HG02642 (cell line): Measurements from ENCODE around the gene METTL23.
"Not testable (repeated sequence)": the region's sequence is repeated elsewhere in the genome, so short reads cannot be mapped to it uniquely, and the experiment has no call there.

Experiments used
- ATAC-seq: cut with Tn5 transposase; IDR thresholded peaks from one replicate; pipeline ENCODE4 v1.9.1; 2021; ENCODE audit warnings: mild to moderate bottlenecking; ENCODE audit not compliant: unreplicated experiment, poor library complexity

The METTL23 gene

GRCh38 chr17:76710863-76711611 is 15.6 kb upstream of the METTL23 start, which contains the start of gene MXRA7:
TSS of gene MXRA7 (minus strand) at chr17:76710965. CDS start at chr17:76710946, 19 bp downstream.
- ATAC-seq: peak; percentile 64

- not testable (repeated sequence) for ATAC-seq
Observed at GRCh38 chr17:76712321-76712720, 14.3 kb upstream of the METTL23 start.

GRCh38 chr17:76713765-76714164 is 12.9 kb upstream of the METTL23 start:
- no peak for ATAC-seq

DNA sequence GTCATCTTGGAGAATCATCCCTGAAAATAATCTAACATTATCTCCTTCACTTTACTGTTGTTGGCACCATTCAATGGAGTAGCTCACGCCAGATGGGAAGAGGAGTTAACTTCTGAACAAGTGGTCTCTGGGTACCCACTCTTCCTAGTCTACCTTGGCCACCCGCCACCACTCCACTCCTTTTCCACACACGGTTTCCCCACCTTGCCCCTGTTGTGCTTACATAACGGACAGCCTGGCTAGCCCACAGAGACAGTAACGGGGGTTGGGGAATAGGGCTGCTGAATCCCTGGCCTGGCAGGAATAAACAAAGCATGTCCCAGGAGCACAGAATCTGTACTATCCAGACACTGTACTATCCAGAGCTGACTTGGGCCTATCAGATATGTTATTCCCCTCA is 12.3 kb upstream of the METTL23 start:
- no peak for ATAC-seq

DNA sequence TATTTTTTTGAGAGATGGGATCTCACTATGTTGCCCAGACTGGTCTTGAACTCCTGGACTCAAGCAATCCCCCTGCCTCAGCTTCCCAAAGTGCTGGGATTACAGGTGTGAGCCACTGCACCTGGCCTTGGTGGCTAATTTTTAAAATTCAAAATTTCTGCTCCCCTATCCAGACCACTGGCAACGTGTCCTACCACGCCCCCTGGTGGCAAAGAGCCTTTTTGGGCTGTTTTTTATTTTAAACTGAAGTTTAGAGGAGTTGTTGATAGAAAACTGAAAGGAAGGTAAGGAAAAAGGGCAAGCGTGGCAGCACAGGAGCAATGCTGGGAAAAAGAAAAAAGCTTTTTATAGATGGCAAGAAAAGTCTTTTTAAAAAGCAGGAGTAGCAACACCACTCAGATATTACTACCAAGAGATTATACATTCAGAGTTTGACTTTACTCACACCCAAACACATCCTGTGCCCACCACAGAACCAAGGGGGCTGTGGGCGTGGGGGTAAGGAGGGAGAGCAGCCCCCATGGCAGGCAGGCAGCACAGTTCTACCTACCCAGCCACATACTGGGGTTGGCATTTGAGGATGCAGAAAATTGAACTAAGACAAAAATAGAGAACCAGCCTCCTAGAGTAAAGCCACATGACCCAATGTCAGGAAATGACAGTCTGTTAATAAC is 11.7 kb upstream of the METTL23 start:
- no peak for ATAC-seq

GRCh38 chr17:76715496-76715830 is 11.2 kb upstream of the METTL23 start:
- ATAC-seq: no peak

DNA sequence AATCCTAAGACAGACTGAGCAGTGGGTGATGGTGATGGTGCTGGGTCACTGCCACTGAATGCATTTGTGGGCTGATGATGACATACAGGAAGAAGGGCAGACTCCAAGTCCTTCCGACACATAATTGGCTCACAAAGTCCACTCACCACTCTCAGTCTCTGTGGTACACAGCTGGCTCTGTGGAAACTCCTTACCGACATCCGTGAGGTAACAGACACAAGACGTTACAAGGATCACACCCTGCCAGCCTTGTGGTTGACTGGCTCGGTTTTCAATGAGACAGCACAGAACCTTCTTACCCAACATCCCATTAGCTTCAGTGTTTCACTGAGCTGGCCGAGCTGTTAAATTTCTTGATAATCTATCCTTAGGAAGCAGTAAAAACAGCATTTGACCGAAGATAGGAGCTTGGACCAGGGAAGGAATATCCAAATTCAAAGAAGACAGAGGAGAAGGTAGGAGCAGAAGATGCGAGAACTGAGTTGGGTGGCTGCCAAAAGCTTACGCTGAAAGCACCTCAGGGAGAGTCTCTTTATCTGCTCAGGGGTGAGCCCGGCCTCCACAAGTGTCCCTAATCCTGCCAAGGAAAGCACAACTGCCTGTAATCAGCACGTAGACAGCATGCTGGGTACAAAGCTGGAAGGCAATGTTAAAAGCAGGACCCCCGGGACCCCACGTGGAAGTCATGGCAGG is 10.3 kb upstream of the METTL23 start:
- no peak for ATAC-seq

GRCh38 chr17:76716839-76717215 is 9.8 kb upstream of the METTL23 start:
- no peak for ATAC-seq

GRCh38 chr17:76718516-76718915 is 8.1 kb upstream of the METTL23 start:
- no peak for ATAC-seq

DNA sequence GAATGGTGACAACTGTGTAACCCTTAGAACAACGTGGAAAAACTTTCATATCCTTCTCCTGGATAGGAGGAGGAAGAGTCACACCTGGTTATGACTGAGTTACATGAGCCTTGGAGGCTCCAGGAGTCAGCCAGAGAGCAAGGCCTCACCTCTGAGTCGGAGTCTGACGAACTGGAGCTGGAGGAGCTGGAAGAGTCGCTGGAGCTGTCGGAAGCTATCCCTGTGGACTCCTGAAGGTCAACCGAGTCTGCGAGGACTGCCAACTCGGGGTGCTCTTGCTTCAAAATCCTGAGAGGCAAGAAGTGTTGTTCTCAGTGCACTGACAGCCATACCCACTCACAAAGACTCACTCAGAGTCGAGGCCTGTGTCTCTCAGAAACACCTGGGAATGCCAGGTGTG is 6.4 kb upstream of the METTL23 start:
- no peak for ATAC-seq

DNA sequence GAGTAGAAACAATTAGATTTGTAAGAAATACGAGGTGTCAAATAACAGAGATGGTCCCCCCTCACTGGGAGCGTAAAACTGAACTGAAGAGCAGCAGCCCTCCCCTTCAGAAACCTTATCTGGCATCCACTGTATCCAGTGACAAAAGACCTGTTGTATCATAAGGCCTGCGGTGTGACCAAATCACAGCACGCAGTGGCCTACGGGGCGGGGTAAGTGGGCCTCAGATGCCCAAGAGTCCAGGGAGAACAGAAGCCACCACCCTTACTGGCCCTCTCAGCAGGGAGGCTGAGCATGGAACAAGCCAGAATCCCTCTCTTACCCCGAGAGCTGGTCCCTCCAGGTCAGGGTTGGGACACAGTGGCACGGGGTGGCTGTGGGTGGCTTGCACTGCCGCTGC is 5.7 kb upstream of the METTL23 start:
- no peak for ATAC-seq

DNA sequence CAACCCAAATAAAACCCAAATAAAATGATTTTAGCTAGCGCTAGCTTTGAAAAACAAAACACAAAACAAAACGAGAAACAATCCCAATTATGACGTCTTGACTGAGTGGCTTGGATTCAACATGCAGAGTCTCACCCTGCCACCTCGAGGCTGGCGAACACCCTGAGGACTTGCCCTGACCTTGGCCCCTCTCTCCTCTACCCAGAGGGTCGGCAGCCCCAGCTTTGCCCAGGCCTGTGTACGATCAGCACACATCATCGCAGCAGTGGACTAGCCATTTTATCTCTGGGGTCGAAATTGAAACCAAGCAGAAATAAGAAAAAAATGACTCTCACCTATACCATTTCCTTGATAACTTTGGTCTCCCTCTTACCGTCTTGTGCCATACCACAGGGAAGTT is 5.2 kb upstream of the METTL23 start:
- no peak for ATAC-seq

GRCh38 chr17:76722279-76722678 is 4.4 kb upstream of the METTL23 start:
- no peak for ATAC-seq

- ATAC-seq: not testable (repeated sequence)
Observed at GRCh38 chr17:76722977-76723376, 3.7 kb upstream of the METTL23 start.

DNA sequence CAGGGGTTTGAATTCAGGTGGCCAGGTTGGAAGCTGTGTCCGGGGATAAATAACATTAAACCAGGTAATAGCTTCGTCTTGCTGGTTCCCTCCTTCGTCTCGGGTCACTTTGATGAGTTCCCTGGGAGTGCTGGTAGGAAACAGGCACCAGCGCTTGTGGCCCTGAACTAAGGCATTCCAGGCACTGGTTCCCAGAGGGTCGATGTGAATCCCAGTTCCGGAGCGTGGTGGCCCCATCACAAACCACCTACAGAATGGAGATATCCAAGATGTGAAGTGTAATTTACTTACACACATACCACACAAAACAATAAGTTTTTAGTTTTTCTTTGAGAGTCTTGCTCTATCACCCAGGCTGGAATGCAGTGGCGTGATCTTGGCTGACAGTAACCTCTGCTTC is 2.8 kb upstream of the METTL23 start:
- ATAC-seq: no peak

DNA sequence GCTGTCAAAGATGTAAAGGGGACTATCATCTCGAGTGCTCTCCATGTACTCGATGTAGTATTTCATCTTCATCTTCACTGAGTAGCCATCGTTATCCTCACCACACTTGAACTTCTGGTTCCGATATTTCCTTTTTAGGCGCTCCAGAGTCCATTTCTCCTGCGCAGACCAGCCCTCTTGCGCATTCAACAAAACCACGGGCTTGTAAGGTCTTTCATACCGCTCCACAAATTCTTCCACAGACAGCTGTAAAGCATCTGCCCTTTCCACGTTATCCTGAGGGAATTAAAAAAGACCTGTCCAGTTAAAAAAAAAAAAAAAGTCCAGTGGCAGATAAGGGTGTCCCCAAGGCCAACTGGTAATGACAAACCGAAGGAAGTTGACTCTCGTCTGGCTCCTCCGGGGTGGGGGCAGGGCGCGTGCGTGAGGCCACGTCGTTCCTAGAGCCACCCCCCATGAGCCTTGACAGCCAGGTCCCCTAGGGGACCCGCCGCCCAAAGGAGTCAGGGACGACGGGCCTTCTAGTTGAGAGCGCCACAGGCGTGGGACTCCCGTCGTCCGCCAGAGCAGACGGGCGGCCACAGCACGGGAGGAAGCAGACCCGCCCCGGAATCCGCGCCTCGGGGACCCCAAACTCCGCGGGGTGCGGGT is 934 bp upstream of the METTL23 start:
- ATAC-seq: peak; percentile 24

GRCh38 chr17:76726231-76726775 is 336 bp upstream of the METTL23 start, which contains the start of gene JMJD6:
TSS of gene JMJD6 (minus strand) at chr17:76726606. CDS start at chr17:76726475, 131 bp downstream.
- ATAC-seq: peak; percentile 81

- no peak for ATAC-seq
Observed at GRCh38 chr17:76727745-76728456, 1.3 kb downstream of the METTL23 start.

DNA sequence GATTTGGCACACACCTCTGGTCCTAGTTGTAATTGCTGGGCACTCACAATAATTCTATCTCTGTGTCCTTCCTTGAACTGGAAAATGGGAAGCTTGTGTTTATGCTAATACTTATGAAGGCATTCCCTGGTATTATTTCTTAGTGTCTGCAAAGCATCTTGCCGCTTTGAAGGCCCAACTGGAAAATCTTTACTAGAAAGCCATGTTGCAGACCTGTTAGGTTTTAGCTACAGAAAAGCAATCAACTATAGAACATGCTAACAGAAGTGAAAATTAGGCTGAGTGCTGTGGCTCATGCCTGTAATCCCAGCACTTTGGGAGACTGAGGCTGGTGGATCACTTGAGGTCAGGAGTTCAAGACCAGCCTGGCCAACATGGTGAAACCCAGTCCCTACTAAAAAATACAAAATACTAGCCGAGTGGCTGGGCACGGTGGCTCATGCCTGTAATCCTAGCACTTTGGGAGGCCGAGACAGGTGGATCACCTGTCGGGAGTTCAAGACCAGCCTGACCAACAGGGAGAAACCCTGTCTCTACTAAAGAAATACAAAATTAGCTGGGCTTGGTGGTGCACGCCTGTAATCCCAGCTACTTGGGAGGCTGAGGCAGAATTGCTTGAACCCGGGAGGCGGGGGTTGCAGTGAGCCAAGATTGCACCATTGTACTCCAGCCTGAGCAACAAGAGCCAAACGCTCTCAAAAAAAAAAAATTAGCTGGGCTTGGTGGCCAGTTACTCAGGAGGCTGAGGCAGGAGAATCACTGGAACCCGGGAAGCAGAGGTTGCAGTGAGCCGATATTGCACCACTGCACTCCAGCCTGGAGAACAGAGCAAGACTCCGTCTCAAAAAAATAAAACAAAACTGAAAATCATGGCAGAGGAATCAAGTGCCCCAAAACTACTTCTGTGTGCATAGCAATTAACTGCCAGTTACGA is 5.4 kb downstream of the METTL23 start:
- not testable (repeated sequence) for ATAC-seq
